Stimulated activated CD4-positive, alpha-beta T cell treated with anti-CD3 and anti-CD28 coated beads, Interleukin-2, amount 100 ng/mL, for 24 hours (primary cell): Measurements from ENCODE around the gene MPPE1.

Experiments
- DNase-seq, 2 donors: peaks; one replicate each; pipeline ENCODE4 v3.0.0-alpha.2; 2020

MPPE1 gene

GRCh38 chr18:11851806-11852337 is 56.2 kb downstream of the MPPE1 start:
- peak; percentile 44 to 51 for DNase-seq

- peak; percentile 97 to 98 for DNase-seq
These were observed 56.8 kb downstream of the MPPE1 start, which contains the start of gene CHMP1B for GRCh38 chr18:11851146-11851805. Gene CHMP1B (plus strand): TSS chr18:11851413. CDS start chr18:11851512, 99 bp downstream.

DNA sequence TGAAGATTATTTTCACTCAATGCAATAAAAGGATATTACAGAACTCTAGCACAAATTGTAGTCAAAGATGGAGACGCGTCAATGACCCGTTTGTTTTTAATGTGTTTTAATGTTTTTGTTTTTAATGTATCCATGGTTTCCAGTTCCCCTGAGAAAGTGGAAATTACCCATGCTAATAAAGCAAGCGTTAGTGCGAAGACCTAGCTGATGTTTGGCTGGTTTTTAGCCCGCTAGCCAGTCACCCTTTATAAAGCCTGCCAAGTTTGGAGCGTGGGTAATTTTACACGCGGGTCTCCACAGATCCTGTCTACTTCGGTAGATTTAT is 57.3 kb downstream of the MPPE1 start:
- DNase-seq = no peak

GRCh38 chr18:11849841-11850634 is 58.1 kb downstream of the MPPE1 start:
- peak; percentile 57 to 62 for DNase-seq

- no peak for DNase-seq
These were observed 58.8 kb downstream of the MPPE1 start for GRCh38 chr18:11849279-11849678.

DNA sequence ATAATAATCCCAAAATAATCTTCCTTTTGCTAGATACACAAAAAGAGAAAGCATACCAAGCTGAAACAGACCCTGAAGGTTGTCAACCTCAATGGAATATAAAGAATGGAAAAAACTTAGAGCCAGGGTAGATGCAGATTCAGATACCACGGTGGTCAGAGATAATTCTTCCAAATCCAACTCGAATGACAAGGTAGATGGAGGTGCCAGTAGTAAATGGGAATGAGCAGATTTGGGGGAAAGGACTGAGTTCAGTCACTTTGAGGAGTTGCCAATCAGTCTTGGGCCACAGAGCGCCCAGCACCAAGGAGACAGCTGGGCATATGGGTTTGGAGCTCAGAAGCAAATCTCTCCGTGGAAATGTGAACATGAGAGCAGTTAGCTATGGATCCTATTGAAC is 60.3 kb downstream of the MPPE1 start:
- DNase-seq = no peak

- no peak for DNase-seq
These were observed 62.5 kb downstream of the MPPE1 start for GRCh38 chr18:11845654-11846053.

GRCh38 chr18:11844436-11844835 is 63.7 kb downstream of the MPPE1 start:
- no peak for DNase-seq

- no peak for DNase-seq
These were observed 65.6 kb downstream of the MPPE1 start for GRCh38 chr18:11842562-11842961.

DNA sequence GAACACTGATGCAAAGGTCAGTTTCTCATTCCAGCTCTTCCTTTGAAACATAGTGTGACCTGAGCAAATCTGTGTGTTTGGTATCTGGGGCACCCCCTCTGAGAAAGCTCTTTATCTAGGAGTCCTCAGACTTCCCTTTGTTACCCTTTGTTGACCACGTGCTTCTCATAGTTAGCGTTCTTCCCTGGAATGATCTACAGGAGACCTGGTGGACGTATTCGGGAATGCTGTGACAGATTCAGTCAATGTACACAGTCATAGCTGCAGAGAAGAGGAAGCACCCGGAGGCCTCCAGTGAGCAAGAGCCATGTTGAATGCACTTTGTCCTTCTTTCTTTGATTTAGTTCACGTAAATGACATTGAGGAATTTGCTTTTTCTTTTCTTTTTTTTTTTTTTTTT is 67.6 kb downstream of the MPPE1 start:
- DNase-seq = no peak

DNA sequence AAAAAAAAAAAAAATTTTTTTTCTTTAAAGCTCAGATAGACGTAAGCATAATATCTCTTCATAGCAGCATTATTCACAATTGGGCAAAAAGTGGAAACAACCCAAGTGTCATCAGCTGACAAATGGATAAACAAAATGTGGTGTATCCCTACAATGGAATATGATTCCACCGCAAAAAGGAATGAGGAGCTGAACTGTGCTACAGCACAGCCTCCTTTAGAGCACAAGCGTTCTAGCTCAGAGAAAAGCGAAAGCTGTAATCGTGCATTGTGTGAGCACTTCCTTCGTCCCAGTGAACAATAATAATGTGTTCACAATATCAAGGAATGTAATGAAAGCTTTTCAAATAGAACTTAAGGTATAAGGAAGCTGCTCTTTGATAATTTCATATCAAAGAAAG is 68.6 kb downstream of the MPPE1 start:
- DNase-seq = no peak

DNA sequence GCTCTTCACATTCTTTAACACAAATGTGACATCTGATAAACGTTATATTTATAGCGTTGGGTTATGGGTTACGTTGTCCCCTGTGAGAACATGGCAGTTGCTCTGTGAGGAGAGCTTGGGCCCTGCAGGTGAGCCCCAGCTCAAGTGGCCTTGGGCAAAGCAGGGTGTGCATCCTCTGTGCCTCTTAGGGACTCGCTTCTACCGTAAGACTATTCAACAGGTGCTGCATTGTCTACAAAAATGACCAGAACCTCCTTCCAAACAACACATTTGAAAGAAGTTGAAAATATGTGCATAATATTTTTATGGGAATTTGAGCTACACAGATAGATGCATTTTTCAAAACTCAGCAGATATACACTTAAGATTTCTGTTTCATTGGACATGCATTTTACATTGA is 73.3 kb downstream of the MPPE1 start:
- no peak for DNase-seq
